22Rv1 (cell line): ENCODE results near the gene USP28.

Experiments
- CTCF ChIP-seq: fragments of 450-650 bp; IDR thresholded peaks from 2 replicates; pipeline ENCODE4 v1.5.1; 2017; ENCODE audit warnings: mild to moderate bottlenecking
- ZFX ChIP-seq: fragments of 450-650 bp; IDR thresholded peaks from 2 replicates; pipeline ENCODE4 v1.6.1; 2017; ENCODE audit warnings: antibody characterized with exemption, borderline replicate concordance

DNA sequence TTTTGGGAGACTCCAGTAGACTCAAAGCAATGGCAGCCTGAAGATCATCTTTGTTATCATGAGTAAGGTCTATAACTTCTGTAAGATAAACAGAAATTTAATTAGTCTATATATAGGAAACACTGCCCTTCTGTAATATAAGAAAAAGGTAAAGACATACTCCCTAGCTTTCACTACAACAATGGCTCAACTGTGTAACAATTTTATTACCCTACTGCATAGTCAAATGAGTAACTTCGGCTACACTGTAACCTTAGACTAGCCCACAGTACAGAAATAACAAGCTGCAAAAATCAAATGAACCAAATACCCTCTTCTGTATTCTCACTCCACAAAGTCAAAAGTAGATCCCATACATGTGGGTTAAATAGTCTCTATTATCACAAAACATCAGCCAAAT, 33.7 kb downstream of the USP28 start:
- TF ChIP-seq CTCF (no peak), ZFX (no peak)
